Measurements from ENCODE around the gene FUT6. TPM values are rescaled to one million over a fixed set of nuclear protein-coding genes. Genes with fewer than 3 reads are reported as not detected.

Gene FUT6
- total RNA-seq, 2 donors from 2014 or later = 0.62 TPM; not detected in 1

GRCh38 chr19:5806905-5807304, 32.6 kb downstream of the FUT6 start:
- Histone ChIP-seq H3K36me3 (no peaks in the 10 kb centered on the region), H3K4me3 (no peak overlapping the region), H3K4me1 (replicated peaks) (no peaks in the 10 kb centered on the region), H3K27ac (no peak overlapping the region), H3K27me3 (replicated peaks; ENCODE audit: insufficient read depth) (no peaks in the 10 kb centered on the region), H3K9me3 (no peaks in the 10 kb centered on the region)
- TF ChIP-seq POLR2A (IDR thresholded peaks at IDR 0.05) = no peak
- no peak for TF ChIP-seq CTCF (IDR thresholded peaks at IDR 0.05)
- TF ChIP-seq POLR2AphosphoS5 (IDR thresholded peaks at IDR 0.05) = no peak
- WGBS = 100% methylated on average over 5 of the region's 5 CpGs
- intact Hi-C loops (cut with DNase I) = no loop called here
- DNase-seq (ENCODE audit: low spot score) = no peak

- WGBS = 40% methylated on average over 6 of the region's 6 CpGs
- H3K27ac ChIP-seq = peak overlapping the region; percentile 61 to 64
- TF ChIP-seq POLR2AphosphoS5 (IDR thresholded peaks at IDR 0.05) = no peak
- no peak for TF ChIP-seq POLR2A (IDR thresholded peaks at IDR 0.05)
- no peak for TF ChIP-seq CTCF (IDR thresholded peaks at IDR 0.05)
- no peaks in the 10 kb centered on the region for H3K36me3 ChIP-seq
- no peak overlapping the region for H3K4me3 ChIP-seq
- no peaks in the 10 kb centered on the region for H3K27me3 ChIP-seq (replicated peaks; ENCODE audit: insufficient read depth)
- DNase-seq (ENCODE audit: low spot score) = no peak
- H3K4me1 ChIP-seq (replicated peaks) = no peaks in the 10 kb centered on the region
- H3K9me3 ChIP-seq = no peaks in the 10 kb centered on the region
- intact Hi-C loops (cut with DNase I) = no loop called here
Observed at GRCh38 chr19:5806133-5806489, 33.4 kb downstream of the FUT6 start.

- 3% methylated on average over 28 of the region's 46 CpGs for WGBS
- intact Hi-C loops (cut with DNase I) = loop anchor here (2.0 kb wide), 1 partner anchor 23 kb away; no protein-coding TSS in a partner anchor
- H3K4me1 ChIP-seq (replicated peaks) = no peaks in the 10 kb centered on the region
- H3K36me3 ChIP-seq = no peaks in the 10 kb centered on the region
- H3K27me3 ChIP-seq (replicated peaks; ENCODE audit: insufficient read depth) = no peaks in the 10 kb centered on the region
- H3K9me3 ChIP-seq = no peaks in the 10 kb centered on the region
- H3K27ac ChIP-seq = peak overlapping the region; percentile 61 to 64
- peak overlapping the region; percentile 21 to 27 for H3K4me3 ChIP-seq
- DNase-seq (ENCODE audit: low spot score) = peak; percentile 71
- TF ChIP-seq CTCF (IDR thresholded peaks at IDR 0.05) (peak; percentile 57 to 78 (median 76)), POLR2A (IDR thresholded peaks at IDR 0.05) (no peak), POLR2AphosphoS5 (IDR thresholded peaks at IDR 0.05) (peak; percentile 61)
Observed at GRCh38 chr19:5805462-5806132, 33.9 kb downstream of the FUT6 start.

GRCh38 chr19:5804516-5805461, 34.7 kb downstream of the FUT6 start, which contains the start of gene NRTN:
TSS of gene NRTN (plus strand) at chr19:5805067. CDS start at chr19:5824166, 19,099 bp downstream.
- WGBS = 1% methylated on average over 53 of the region's 107 CpGs
- no peak for DNase-seq (ENCODE audit: low spot score)
- Histone ChIP-seq H3K36me3 (no peaks in the 10 kb centered on the region), H3K27ac (peak within 1 kb of the TSS; percentile 61 to 64), H3K9me3 (no peaks in the 10 kb centered on the region), H3K4me3 (peak within 1 kb of the TSS; percentile 21 to 27), H3K4me1 (replicated peaks) (no peaks in the 10 kb centered on the region), H3K27me3 (replicated peaks; ENCODE audit: insufficient read depth) (no peaks in the 10 kb centered on the region)
- intact Hi-C loops (cut with DNase I) = loop anchor here (1.0 to 2.0 kb wide), 2 partner anchors 24 to 88 kb away; no protein-coding TSS in a partner anchor
- TF ChIP-seq POLR2A (IDR thresholded peaks at IDR 0.05) = no peak
- no peak for TF ChIP-seq CTCF (IDR thresholded peaks at IDR 0.05)
- TF ChIP-seq POLR2AphosphoS5 (IDR thresholded peaks at IDR 0.05) = no peak
